ENCODE results near the gene GOLGA8J. TPM values are rescaled to one million over a fixed set of nuclear protein-coding genes. Genes with fewer than 3 reads are reported as not detected.
"Not testable (repeated sequence)": the region's sequence is repeated elsewhere in the genome, so short reads cannot be mapped to it uniquely, and the experiment has no call there.

Gene GOLGA8J
- under 1 TPM in 2 of 3 donors, not detected in 1; 0.21 to 0.67 TPM for polyA plus RNA-seq

DNA sequence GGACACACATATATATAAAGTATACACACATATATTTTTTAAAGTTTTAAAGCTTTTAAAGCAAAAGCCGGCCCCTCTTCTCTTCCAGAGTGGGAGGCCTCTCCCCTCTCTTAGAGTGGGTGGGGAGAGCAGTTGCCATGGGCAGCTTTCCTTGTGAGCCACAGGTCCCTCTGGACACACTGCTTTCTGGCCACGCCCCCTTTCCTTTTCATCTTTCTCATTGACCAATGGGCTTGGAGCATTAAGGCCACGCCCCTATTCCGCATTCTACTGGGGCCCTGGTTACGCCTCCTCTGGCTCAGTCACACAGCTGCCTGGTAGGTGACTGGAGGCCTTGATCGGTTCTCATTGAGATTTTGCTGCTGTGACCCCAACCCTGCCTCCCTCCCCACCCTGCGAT is at the start of gene GOLGA8J:
GOLGA8J (plus strand) TSS at position 301 of the 400 bp plus-strand sequence; CDS start at position 399, 98 bp downstream.
- not testable (repeated sequence) for H3K27ac ChIP-seq (ENCODE audit: low read depth, low read length)
- WGBS, 3 donors: no CpG with 5 or more reads among the region's 7 CpGs

DNA sequence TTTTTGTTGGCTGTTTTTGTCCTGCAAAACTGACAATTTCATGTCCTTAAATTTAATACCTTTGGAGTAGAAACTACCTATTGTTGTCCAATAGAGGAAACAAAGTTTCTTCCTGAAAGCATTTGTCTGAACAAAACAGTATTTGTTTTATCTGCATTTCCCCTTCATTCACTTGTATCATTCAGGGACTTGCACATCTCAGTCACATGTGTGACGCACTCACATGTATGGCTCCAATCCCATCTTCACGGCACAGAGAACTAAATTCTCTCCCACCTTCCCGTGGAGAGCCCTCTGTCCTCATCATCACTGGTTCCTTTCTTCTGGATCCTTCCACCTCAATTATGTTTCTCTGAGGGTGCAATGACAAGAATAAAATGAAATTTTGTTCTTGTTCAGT is 49.5 kb upstream of the GOLGA8J start:
- whole genome bisulfite sequencing, 3 donors: 83 to 90% (median 83%) methylated on average over 3 of the region's 3 CpGs
- H3K27ac ChIP-seq (ENCODE audit: low read depth, low read length): no peak overlapping the region

- no peak overlapping the region for H3K27ac ChIP-seq (ENCODE audit: low read depth, low read length)
- 88 to 90% (median 89%) methylated on average over 4 of the region's 4 CpGs for WGBS, 3 donors
Measured at GRCh38 chr15:30033763-30034162, 49.0 kb upstream of the GOLGA8J start.

GRCh38 chr15:30036036-30036703 is 46.6 kb upstream of the GOLGA8J start:
- WGBS, 3 donors: 70 to 81% (median 77%) methylated on average over 6 of the region's 6 CpGs
- H3K27ac ChIP-seq (ENCODE audit: low read depth, low read length): no peak overlapping the region

GRCh38 chr15:30038667-30039523 is 43.9 kb upstream of the GOLGA8J start:
- no peak overlapping the region for H3K27ac ChIP-seq (ENCODE audit: low read depth, low read length)
- 27 to 62% (median 51%) methylated on average over 5 of the region's 5 CpGs for WGBS, 3 donors

DNA sequence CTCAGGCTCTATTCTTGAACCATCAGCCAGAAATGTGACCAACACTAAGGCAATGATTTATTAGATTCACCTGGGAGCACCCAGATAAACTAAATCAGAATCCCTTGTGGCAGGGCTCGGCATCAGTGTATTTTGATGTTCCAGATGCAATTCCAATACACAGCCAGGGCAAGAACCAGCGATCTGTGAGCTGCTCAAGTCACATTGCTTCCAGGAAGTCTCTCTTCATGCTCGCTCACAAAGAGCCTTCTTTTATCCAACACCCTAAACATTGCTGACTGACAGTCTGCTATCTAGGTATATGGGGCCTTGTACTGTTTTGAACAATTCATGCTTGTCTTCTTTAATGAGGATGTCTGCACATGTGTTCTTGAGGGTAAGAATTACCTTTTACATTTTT is 40.9 kb upstream of the GOLGA8J start:
- H3K27ac ChIP-seq (ENCODE audit: low read depth, low read length): no peak overlapping the region
- WGBS, 3 donors: 67 to 80% (median 70%) methylated on average over 3 of the region's 3 CpGs

DNA sequence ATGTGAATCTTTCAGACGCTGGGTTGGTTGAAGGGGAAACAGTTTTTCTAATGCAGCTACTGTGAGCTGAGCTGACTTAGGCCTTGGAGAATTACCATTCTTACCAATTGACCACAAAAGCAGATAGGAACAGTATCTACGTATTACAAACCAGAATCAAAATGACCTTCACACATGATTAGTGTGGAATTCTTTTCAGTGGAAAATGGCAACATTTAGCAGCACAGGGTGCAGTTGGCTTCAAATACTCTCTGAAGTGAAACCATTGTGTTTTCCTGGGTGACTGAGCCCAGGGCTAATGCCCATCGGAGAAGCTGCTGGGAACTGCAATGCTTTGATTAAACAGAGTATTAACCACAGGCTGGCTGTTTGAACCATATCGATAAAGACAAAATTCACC is 40.2 kb upstream of the GOLGA8J start:
- 65 to 70% (median 68%) methylated on average over 4 of the region's 4 CpGs for WGBS, 3 donors
- no peak overlapping the region for H3K27ac ChIP-seq (ENCODE audit: low read depth, low read length)

GRCh38 chr15:30043211-30043655 is 39.5 kb upstream of the GOLGA8J start:
- 23 to 37% (median 26%) methylated on average over 2 of the region's 2 CpGs for WGBS, 3 donors
- no peak overlapping the region for H3K27ac ChIP-seq (ENCODE audit: low read depth, low read length)

DNA sequence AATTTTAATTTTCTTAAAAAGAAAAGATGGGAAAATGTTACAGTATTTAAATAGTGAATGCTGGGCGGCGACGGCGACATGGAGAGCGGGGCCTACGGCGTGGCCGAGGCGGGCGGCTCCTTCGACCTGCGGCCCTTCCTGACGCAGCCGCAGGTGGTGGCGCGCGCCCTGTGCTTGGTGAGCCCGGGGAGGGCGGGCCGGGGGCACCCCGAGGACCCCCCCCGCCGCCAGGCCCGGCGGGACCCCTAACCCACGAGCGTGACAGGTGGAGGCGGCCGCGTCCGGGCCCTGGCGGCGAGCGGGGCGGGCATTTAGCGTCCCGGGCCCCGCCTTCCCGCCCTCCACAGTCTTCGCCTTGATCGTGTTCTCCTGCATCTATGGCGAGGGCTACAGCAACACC is 38.4 kb upstream of the GOLGA8J start:
- 74 to 91% (median 82%) methylated on average over 39 to 42 of the region's 42 CpGs for WGBS, 3 donors
- H3K27ac ChIP-seq (ENCODE audit: low read depth, low read length): no peak overlapping the region

GRCh38 chr15:30044826-30045225 is 37.9 kb upstream of the GOLGA8J start:
- 89 to 93% (median 91%) methylated on average over 16 to 22 of the region's 22 CpGs for WGBS, 3 donors

DNA sequence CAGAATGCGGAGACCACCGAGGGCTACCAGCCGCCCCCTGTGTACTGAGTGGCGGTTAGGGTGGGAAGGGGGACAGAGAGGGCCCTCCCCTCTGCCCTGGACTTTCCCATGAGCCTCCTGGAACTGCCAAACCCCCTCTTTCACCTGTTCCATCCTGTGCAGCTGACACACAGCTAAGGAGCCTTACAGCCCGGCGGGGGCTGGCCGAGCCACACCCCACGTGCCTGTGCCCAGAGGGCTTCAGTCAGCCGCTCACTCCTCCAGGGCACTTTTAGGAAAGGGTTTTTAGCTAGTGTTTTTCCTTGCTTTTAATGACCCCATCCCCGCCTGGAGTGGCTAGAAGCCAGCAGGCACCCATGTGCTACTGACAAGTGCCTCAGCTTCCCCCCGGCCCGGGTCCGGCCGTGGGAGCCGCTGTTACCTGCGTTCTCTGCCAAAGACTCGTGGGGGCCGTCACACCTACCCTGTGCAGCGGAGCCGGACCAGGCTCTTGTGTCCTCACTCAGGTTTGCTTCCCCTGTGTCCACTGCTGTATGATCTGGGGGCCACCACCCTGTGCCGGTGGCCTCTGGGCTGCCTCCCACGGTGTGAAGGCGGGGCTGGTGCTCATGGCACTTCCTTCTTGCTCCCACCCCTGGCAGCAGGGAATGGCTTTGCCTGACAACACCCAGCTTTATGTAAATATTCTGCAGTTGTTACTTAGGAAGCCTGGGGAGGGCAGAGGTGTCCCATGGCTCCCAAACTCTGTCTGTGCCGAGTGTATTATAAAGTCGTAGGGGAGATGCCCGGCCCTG is 37.3 kb upstream of the GOLGA8J start:
- not testable (repeated sequence) for H3K27ac ChIP-seq (ENCODE audit: low read depth, low read length)
- WGBS, 3 donors: 65 to 78% (median 66%) methylated on average over 26 of the region's 26 CpGs

More at GRCh38 chr15:30044826-30045225, 37.9 kb upstream of the GOLGA8J start:
- H3K27ac ChIP-seq (ENCODE audit: low read depth, low read length): not testable (repeated sequence)

DNA sequence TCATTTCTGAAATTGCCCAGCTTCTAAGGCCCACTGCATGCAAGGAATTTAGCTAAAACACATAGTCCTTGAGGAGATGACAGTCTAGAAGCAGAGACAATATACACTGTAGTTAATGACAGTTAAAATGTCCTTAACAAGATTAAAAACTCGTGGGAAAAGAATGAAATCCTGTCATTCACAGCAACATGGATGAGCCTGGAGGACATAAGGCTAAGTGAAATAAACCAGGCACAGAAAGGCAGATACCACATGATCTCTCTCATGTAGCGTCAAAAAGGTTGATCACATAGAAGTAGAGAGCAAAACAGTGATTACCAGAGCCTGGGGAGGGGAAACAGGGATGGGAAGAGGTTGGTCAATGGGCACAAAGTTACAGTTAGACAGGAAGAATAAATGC is 36.3 kb upstream of the GOLGA8J start:
- no peak overlapping the region for H3K27ac ChIP-seq (ENCODE audit: low read depth, low read length)
- WGBS, 3 donors: 60 to 73% (median 61%) methylated on average over 2 of the region's 2 CpGs

- WGBS, 3 donors: 90 to 97% (median 91%) methylated on average over 3 of the region's 3 CpGs
- no peak overlapping the region for H3K27ac ChIP-seq (ENCODE audit: low read depth, low read length)
Measured at GRCh38 chr15:30055604-30056003, 27.2 kb upstream of the GOLGA8J start.

DNA sequence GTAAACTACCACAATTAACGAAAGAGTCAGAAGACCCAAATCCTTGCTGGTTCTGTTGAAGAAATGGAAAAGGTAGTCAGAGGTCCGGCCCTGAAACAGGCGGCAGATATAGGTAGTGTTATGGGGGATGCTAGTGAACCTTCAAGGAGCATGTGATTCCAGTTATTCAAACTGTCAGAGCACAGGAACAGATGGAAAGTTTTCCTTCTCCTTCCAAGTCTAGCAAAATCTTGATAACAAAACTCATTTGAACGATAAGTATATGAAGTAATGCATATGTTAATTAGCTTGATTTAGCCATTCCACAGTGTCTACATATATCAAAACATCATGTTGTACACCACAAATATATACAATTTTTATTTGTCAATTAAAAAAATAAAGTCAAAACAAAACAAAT is 26.6 kb upstream of the GOLGA8J start:
- WGBS, 3 donors: 85 to 89% (median 86%) methylated on average over 4 of the region's 4 CpGs
- H3K27ac ChIP-seq (ENCODE audit: low read depth, low read length): no peak overlapping the region

- no peak overlapping the region for H3K27ac ChIP-seq (ENCODE audit: low read depth, low read length)
- 83 to 89% (median 84%) methylated on average over 11 of the region's 11 CpGs for WGBS, 3 donors
Measured at GRCh38 chr15:30059771-30060170, 23.0 kb upstream of the GOLGA8J start.

GRCh38 chr15:30062881-30063280 is 19.9 kb upstream of the GOLGA8J start:
- no peak overlapping the region for H3K27ac ChIP-seq (ENCODE audit: low read depth, low read length)
- 92 to 96% (median 96%) methylated on average over 4 of the region's 4 CpGs for WGBS, 3 donors

DNA sequence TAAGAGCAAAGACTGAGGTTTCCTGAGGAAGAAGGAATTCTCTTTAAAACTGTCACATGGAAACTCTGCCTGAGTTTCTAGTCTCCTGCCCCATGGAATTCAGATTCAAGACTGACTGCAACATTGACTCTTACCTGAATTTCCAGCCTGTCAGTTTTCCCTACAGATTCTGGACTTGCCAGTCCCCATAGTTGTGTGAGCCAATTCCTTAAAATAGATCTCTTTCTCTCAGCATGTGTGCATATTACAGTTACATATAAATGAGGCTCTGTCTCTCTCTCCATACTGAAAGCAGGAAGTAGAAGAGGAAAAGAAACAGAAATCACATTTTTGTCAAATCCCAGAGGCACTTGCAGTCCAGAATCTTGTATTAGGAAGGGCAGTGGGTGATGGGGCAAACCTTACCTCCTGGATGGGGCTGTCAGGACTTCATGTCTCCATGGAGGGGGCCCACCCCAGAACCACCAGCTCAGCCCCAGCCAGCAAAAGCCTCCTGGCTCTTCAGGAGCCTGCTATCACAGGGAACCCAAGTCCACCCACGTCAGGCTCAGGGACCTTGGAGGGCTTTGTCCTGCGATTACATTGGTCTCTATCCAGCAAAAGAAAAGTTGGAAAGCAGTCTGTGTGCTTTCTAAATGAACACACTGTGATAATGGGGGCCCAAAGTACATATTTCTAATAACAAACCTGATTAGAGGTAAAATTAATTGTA is 18.8 kb upstream of the GOLGA8J start:
- 26 to 58% (median 54%) methylated on average over 2 of the region's 2 CpGs for WGBS, 3 donors
- H3K27ac ChIP-seq (ENCODE audit: low read depth, low read length): no peak overlapping the region

All from adipose tissue (tissue), 3 donors.